GM18499 (cell line): ENCODE measurements around the gene PLCB2.

ENCODE experiments used
- ATAC-seq: cut with Tn5 transposase; IDR thresholded peaks from one replicate; pipeline ENCODE4 v1.9.1; 2021; ENCODE audit warnings: moderate number of reproducible peaks; ENCODE audit not compliant: insufficient read depth, unreplicated experiment

Gene PLCB2

DNA sequence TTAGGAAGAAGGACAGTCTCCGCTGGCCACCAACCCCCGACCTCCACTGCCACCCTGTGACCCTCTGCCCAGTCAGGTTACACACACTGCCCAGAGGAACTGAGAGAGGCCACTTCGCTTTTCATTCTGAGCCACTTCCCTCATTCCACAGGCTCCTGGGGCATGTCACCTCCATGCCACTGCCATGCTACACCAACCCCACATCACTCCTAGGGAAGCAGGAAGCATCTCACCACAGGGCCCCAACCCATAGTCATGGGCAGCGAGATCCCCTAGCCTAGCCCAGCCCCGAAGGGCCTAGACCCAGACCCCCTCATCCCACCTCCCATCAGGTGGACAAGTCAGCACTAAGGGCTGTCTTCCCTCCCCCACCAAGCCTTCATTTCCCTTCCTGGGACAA, 1.4 kb downstream of the PLCB2 start:
- no peak for ATAC-seq

DNA sequence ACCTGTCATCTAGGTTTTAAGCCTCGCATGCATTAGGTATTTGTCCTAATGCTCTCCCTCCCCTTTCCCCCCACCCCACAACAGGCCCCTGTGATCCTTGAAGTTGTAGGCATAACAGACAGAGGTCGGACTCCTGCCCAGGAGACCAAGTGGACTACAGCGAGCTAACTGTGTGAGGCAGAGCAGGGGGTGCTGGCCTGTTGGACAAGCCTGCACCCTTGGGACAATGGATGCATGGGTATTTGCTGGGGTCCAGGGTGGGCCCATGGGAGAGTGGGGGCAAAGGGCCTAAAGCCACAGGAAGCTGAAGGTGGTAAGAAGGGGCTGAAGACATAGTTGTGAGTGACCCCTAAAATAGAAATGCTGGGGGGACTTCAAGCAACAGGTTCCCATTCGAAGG, 2.5 kb downstream of the PLCB2 start:
- no peak for ATAC-seq

DNA sequence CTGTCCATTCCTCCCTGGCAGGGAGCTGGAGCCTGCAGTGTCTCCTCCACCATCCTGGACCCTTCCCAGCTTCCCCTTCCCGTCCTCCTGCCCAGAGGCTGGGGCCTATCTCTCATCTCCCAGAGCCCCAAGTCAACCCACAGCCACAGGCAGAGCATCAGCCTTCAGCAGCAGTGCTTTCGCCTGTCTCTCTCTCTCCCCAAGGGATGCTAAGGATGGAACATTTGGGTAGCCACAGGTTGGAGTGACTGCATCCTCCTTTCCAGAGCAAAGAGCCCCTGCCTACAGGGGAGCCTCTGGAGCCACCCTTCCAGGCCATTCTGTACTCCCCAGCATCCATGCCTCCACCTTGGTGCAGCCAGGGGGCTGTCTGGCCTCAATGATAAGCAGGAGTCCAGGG, 4.2 kb downstream of the PLCB2 start:
- no peak for ATAC-seq

DNA sequence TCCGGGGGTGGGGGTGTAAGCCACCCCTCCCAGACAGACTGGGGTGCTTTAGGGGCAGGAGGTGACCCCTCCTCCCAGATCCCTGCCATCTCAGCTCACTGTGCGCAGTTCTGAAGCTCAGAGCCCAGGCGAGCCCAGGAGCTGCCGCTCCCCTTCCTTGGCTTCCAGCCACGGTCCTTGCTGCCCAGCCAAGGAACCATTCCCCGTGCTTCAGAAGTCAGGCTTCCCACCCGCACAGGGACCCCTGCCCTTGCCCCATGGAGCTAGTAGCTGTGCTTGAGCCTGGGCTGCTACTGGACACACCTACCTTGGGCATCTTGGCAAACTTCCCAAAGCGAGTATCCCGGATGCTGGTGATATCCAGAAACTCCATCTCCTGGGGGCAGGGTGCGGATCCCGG, 4.8 kb downstream of the PLCB2 start:
- no peak for ATAC-seq

DNA sequence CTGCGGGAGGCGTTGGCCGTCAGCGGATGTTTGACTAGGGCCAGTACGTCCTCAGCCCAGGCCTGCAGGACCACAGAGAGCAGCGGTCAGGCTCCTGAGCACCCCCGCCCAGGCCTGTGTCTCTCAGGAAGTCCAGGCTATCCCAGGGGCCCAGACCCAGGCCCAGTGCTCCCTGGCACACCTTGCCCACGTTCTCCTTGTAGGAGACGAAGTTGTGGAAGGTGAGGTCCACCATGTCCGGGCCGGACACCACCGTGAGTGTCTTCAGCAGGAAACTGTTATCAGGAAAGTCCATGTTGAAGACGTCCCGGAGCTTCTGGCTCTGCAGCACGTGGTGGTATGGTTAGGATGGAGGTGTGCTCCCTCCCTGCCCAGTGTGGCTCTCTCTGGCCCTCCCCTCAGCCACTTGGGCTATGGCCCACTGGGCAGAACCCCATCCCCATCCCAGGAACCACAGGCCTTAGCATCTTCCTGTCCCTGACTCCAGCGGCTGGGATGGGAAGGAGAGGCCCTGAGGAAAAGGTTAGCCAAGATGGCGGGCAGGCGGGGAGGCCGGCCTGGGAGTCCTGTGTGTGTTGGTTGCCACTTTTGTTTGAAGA, 5.3 kb downstream of the PLCB2 start:
- no peak for ATAC-seq

DNA sequence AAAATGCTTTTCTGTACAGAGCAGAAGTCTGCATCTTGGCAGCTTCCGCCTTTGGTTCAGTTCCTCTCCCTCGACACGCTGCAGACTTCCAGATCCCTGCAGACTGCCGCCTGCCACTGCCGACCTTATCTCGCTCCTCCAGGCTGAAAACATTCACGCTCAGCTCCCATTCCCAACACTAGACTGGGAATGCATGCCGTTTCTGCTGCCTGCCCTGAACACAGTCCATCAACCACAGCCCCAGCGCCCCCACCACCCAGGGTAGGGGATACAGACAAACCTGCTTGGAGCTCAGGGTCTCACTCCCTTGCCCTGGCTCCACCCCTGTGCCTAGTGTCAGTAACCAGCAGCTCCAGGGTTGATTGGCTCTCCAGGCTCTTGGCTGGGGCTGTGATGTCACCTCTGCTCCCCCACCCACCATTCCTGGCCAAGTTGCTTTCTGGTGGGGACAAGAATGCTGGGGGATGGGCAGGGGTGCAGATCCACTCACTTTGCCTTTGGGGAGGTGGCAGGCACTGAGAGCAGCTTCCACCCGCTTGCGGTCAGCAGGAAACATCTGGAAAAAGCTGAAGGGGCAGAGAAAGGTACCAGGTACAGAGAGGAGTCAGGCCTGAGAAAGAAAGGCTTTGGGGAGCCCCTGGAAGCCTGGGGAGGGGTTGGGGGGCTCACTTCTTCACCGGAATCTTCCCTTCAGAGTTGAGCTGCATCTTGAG, 6.1 kb downstream of the PLCB2 start:
- no peak for ATAC-seq

DNA sequence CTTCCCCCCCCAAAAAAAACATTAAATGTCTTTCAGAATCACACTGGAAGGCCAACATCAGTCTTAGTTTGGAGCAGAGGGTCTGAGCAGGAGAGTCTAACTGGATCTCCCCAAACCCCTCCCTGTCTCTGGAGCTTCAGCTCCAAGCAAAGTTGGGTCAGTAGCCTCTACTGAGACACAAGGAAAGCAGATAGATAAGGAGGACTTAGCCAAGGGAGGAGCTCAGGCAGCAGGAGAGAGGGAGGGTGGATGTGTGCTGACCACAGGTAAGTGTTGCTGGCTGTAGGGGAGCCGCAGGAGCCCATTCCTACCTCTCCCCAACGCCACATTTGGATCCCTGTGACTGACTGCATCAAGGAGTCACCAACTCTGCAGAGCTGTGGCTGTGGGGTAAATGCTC, 7.0 kb downstream of the PLCB2 start:
- ATAC-seq = no peak

DNA sequence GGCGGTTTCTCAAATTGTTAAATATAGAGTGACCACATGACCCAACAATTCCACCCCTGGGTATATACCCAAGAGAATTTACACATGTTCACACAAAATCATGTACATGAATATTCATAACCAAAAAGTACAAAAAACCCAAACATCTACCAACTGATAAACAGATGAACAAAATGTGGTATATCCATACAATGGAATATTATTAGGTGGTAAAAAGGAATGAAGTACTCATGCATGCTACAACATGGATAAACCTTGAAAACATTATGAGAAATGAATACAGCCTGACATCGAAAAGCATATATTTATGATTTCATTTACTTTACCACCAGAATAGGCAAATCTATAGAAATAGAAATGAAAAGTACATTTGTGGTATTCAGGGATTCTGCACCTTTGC, 7.4 kb downstream of the PLCB2 start:
- ATAC-seq = no peak

DNA sequence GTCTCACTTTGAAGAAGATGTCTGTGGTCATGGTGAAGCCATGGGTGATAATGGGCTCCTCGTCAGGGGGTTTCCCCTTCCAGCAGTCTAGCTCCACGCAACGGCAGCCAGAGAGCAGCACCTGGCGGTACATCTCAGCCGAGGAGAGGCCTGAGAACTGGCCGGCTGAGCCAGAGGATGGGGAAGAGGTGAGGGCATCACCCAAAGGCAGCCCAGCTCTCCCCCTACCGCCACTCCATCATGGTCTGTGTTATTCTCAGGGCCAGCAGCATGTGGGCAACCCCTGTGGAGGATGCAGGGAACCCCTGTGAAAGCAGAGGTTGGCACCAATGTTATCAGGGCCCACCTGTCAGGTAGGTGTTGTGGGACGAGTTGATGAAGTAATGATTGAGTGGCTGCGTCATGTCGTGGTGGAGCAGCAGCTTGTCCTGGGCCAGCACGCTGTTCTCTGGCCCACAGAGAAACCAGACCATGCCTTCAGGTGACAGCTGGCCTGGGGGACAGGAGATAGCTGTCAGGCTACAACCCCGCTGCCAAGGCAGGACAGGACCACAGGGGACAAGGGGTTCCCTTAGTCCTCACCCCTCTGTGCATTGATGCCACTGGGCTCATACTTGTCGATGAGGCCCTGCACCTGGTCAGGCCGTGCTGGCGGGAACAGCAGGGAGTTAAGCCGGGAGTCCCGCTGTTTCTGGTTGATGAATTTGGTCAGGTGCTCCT, 9.4 kb downstream of the PLCB2 start:
- ATAC-seq = no peak

DNA sequence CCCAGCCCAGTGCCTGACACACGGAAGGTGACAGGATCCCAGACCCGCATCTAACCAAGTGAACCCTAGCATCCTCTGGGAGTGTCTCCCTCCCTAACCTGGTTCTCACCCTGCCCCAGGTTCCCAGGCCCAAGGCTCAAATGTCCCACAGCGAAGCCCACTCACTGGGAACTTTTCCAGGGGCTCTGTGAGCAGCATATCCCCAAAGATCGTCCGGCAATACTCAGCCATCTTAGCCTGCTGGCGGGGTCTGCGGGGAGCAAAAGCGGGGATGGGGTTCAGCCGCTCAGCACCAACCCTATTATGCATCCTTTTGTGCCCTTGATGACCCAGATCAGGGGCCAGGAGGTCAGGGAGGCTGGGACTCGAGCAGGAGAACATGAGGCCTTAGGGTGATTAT, 10.4 kb downstream of the PLCB2 start:
- no peak for ATAC-seq

DNA sequence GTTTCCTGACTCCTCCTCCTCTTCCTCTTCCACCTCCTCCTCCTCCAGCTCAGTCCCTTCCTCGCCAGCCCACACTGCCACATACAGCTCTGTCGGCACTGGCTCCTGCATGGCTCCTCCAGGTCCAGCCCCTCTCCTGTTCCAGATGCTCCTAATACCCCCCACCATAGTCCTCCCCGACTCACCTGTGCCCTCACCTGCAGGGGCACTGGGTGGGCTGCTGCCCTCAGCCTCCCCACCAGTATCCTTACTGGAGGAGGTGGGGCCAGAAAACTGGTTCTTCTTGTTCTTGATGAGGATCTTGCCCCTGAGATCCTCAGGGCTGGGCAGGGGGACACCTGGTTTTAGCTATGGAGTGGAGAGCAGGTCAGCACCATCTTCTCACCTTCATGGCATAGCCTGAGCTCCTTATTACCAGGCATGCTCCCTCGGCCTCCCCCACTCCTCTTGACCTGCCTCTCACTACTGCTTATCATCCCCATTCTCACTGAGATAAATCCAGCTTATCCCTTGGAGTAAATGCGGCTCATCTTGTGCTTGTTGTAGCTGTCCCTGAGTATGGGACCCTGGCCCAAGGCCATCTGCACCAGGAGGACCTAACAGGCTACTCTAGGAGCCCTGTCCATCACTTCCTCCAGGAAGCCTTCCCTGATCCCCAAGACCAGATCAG, 11.0 kb downstream of the PLCB2 start:
- ATAC-seq = no peak

DNA sequence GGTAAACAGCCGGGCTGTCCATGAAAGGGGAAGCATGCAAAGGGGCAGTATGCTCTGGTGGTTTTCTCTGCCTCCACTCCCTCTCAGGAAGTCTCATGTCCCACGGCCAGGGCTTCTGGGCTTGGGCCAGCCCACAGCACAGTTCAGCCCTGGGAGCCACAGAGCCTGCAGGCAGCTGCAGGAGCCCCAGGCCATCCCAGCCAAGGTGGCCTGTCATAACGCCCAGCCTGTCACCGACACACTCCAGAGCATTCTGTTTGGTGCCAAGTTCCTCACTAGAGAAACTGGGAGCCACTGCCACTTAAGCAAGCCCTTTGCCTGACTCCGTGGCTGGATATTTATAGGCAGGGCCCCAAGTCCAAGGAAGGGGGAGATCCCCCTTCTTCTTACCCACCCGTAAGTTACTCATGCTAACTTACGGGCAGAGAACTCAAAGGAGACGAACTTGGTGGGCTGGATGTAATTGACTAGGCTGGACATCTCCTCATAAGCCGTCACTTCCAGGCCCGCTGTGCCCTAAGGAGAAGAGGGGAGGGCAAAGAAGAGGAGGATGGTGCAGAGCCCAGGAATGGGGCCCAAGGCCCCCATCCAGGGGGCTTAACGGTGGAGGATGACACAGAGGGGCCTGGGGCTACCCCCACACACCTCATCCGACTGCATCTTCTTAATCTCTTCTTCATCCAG, 11.7 kb downstream of the PLCB2 start:
- no peak for ATAC-seq

DNA sequence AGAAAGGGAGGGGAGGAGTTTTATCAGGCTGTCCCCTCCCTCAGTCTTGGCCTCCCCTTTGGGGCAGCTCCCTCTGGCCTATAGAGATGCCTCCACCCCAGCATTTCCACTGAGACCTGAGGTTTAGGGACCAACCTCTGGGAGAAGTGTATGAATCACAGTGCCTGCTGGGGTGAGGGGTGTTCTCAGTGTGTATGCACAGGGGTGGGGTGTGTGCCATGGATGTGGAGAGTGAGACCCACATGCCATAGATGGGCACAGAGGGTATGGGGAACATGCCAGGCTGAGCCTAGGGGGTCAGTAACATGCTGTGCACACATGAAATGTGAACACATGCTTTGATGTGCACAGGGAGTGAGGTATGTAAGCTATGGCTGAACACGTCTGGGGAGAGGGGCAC, 12.4 kb downstream of the PLCB2 start:
- no peak for ATAC-seq

DNA sequence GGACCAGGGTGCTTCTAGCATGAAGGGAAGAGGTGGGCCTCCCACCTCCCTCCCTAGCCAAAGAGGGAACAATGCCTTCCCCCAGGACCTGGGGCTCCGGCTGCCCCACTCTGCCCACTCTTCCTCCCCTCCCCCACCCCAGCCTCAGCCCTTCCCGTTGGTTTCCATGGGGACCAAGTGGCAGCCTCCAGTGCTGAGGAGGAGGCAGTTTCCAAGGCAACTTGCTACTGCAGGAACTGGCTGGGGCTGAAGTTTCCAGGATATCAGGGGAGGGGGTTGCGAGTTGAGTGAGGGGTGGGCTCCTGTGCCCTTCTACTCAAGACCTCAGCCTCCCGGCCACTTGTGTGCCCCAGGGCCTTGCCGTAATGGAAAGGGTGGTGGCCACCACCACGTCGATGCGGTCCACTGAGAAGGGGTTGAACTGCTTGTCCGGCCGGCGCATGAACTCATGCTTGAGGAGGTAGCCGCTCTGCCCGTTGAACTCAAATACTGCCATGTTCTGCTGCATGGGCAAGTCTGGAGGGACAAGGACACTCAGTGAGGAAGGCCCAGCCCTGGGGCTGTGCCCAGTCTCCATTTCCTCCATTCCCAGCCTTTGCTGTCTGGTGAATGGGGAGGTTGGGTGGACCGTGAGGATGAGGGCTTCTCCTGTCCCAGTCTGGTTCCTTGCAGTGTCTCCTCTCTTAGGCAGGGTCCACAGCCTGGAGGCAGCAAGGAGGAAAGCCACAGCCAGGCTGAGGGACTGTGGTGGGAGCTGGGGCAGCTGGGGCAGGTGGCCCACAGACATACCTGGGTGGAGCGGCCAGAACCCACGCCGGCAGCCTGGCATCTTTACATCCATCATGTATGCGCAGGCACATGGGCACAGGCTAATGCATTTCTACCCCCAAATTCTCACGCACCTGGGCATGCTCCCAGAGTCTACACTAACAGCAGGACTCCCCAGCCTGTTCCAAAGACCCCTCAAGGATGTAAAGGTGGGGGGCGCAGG, 13.5 kb downstream of the PLCB2 start:
- no peak for ATAC-seq

DNA sequence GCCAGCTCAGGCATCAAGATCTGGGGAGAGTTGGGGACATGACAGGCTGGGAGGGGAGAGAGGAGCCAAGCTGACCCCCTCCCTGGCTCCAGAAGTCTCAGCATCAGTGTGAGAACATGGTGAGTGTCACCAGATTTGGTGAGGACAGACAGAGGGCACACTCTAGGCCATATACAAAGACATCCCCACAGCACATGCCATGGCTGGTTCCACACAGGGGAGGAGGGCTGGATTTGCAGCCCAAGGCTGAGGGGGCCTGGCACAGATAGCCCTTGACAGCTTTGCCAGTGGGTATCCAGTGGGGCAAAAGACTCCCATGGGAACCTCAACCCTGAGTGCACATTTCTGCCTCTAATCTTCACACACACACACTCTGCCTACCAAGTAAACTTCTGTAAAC, 14.7 kb downstream of the PLCB2 start:
- no peak for ATAC-seq

DNA sequence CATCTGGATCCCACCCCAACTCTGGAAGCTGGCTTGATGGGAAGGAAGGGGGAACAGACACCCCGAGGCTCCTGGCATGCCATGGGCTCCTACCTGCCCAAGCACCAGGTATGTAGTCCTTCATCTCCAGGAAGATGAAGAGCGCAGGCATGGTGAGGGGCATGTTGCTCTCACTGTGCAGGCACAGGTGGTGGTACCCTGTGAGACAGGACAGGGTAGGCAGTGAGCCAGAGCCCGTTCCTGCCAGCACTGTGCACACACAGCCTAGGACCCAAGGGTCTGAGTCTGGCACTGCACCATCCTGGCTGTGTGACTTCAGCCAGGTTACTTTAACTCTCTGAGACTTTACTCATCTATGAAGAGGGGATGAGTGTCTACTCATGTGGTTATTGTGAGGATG, 15.5 kb downstream of the PLCB2 start:
- no peak for ATAC-seq

DNA sequence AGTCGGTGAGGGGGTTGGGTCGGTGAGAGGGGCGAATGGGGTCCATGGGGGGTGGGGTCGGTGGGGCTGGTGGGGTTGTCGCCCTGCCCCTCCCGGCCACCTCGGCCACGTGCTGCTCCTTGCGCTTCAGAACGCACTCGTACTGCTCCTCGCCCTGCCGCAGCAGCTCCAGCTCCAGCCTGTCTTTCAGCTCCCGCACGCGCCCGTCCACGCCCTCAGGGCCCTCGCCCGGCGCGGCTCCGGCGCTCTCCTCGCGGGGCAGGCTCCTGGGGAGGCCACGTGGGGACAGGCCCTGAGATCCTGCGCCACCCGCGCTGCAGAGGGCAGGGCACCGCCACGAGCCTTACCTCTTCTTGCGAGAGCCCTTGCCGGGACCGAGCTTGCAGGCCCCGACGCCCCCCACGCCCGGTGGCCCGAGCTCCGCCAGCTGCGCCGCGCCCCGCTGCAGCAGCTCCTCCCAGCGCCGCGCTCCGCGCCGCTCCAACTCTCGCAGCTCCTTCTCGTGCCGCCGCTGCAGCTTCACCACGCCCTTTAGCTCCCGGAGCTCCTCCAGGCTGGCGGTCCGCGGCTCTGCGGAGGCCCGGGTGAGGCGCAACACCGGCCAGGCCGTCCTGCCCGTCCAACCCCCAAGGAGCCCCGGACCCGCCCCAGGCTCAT, 16.7 kb downstream of the PLCB2 start:
- ATAC-seq = no peak

DNA sequence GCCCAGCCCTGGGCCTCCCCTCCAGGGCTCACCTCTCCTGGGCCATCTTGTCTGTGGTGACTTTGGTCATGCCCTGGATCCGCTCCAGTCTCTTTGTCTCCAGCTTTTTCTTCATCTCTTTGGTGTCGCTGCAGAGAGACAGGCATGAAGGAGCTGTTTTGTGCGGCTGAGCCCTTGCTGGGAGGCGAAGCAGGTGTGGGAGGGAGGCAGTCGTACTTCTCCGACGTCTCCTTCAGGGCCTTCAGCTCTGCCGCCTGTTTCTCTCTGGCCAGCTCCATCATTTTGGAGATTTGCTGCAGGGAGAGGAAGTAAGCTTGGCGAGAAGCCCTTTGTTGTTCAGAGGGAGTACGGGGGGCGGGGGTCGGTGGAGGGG, 17.2 kb downstream of the PLCB2 start:
- no peak for ATAC-seq

DNA sequence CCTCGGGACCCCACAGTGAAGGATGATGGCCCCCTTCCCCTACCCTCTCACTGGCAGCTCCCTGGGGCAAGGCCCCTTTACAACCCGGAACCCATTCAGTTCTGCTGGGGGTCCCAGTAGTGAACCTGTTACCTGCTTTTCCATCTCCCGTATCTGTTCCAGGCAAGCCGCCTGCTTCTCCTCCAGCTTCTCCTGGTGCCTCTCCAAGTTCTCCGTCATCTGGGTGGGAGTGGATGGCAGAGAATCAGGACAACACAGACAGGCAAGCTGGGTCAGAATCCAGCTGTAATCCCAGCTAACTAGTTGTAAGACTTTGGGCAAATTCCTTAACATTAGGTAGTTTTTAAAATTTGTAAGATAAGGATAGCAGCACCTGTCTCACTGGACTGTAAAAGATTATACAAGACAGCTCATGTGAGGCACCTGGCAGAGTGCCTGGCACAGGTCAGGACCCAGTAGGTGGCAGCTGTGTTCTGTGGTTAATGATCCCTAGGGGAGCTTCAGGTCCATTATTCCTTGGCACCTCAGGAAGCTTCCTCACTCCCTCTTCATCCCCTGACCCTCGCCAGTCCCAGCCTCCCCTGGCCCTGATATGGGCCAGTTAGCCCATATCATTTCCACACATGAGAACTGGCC, 18.5 kb downstream of the PLCB2 start:
- no peak for ATAC-seq
